Panc1 (cell line): Measurements from ENCODE around the gene GDPD5.

ENCODE experiments used
- CTCF ChIP-seq: fragments of 450-650 bp; IDR thresholded peaks from 2 replicates; pipeline ENCODE4 v1.5.1; 2017; ENCODE audit warnings: mild to moderate bottlenecking
- REST ChIP-seq, 2 experiments: IDR thresholded peaks; 2 replicates each; pipeline ENCODE4 v1.6.1; 2011 to 2012; ENCODE audit warnings: low read depth in 2 of 2, control low read depth in 1 of 2, low read length in 1 of 2, mild to moderate bottlenecking in 1 of 2, moderate library complexity in 1 of 2; ENCODE audit not compliant: insufficient read depth in 1 of 2
- TCF7L2 ChIP-seq: IDR thresholded peaks from 2 replicates; pipeline ENCODE4 v1.6.1; 2011; ENCODE audit warnings: mild to moderate bottlenecking, low read depth, low read length, inconsistent platforms

GRCh38 chr11:75568616-75569219 lies 43.0 kb upstream of the GDPD5 start:
- TF ChIP-seq TCF7L2 = no peak
- no peak for TF ChIP-seq CTCF
- no peak for TF ChIP-seq REST (IDR thresholded peaks at IDR 0.05; ENCODE audit: insufficient read depth in 1 of 2, low read depth in 2 of 2, low read length in 1 of 2)
